AG09309 (cell line): ENCODE results near the gene RCOR1.
A peak's percentile ranks its signal among the peaks of the same experiment; 100 is the strongest.

Experiments used
- DNase-seq: peaks from one replicate; pipeline ENCODE4 v3.0.0-alpha.2; 2010; ENCODE audit warnings: low read depth
- H3K4me3 ChIP-seq: 2 replicates; pipeline ENCODE4 v1.5.1; 2011; ENCODE audit warnings: mild to moderate bottlenecking, low read depth, low read length, moderate library complexity; ENCODE audit not compliant: control insufficient read depth
- CTCF ChIP-seq: IDR thresholded peaks from 2 replicates; pipeline ENCODE4 v1.5.1; 2011; ENCODE audit warnings: mild to moderate bottlenecking, low read depth, low read length, inconsistent platforms; ENCODE audit not compliant: insufficient read depth, control insufficient read depth; ENCODE audit errors: missing control alignments

RCOR1 gene

GRCh38 chr14:102779084-102779462 lies 186.6 kb downstream of the RCOR1 start:
- DNase-seq = no peak
- TF ChIP-seq CTCF = no peak
- H3K4me3 ChIP-seq = peak overlapping the region; percentile 38

GRCh38 chr14:102779574-102780315 lies 187.3 kb downstream of the RCOR1 start:
- DNase-seq = no peak
- no peak for TF ChIP-seq CTCF
- no peak overlapping the region for H3K4me3 ChIP-seq
